Vagina (tissue), 2 donors: Measurements from ENCODE around the gene MPC1.

Experiments
- CTCF ChIP-seq, 3 experiments: fragments of 450-650 bp in 2 of 3; fragments of 200-600 bp in 1 of 3; sonication (generic) in 1 of 3; IDR thresholded peaks; one replicate each; pipeline ENCODE4 v1.5.1; 2017 to 2019; ENCODE audit warnings: antibody characterized with exemption in 3 of 3, mild to moderate bottlenecking in 2 of 3, moderate library complexity in 2 of 3
- POLR2A ChIP-seq, 2 donors: fragments of 450-650 bp; IDR thresholded peaks; one replicate each; pipeline ENCODE4 v1.6.1; 2017; ENCODE audit warnings: antibody characterized with exemption in 2 of 2, mild to moderate bottlenecking in 2 of 2, moderate library complexity in 2 of 2
- POLR2AphosphoS5 ChIP-seq, 2 donors: sonication (generic); formaldehyde crosslinking; IDR thresholded peaks; one replicate each; pipeline ENCODE4 v1.9.0; 2017; ENCODE audit warnings: antibody characterized with exemption in 2 of 2, mild to moderate bottlenecking in 2 of 2, low read depth in 1 of 2; ENCODE audit not compliant: insufficient read depth in 1 of 2

DNA sequence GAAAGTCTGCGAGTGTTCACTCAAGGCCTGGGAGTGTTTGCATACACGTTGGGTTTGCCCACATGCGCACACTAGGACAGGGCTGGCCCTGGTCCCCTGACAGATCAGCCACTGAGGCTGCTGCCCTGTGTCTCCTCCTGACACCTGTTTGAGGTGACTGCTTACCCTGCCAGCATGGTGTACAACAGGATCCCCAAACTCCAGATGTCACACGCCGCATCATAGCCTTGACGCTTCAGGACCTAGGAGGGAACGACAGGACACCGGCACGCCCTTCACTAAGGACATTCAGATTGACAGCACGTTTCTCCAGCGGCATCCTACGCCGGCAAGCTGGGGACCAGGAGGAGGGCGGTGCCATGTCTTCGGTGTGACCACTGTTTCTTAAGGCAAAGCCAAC, 37.0 kb upstream of the MPC1 start:
- TF ChIP-seq CTCF (IDR thresholded peaks at IDR 0.05) = no peak
- TF ChIP-seq POLR2A (IDR thresholded peaks at IDR 0.05) = no peak
- no peak for TF ChIP-seq POLR2AphosphoS5 (IDR thresholded peaks at IDR 0.05; ENCODE audit: insufficient read depth in 1 of 2, low read depth in 1 of 2)
